OCI-LY1 (cell line): ENCODE results near the gene LRCH1.

Source experiments
- H2AFZ ChIP-seq: fragments of 200-600 bp; sonication (generic), shearing (Covaris generic); 2 replicates; pipeline ENCODE4 v1.6.0; 2014; ENCODE audit warnings: antibody characterized with exemption, mild to moderate bottlenecking, low read length
- H3F3A ChIP-seq: fragments of 200-600 bp; sonication (generic), shearing (Covaris generic); 2 replicates; pipeline ENCODE4 v1.6.0; 2014; ENCODE audit warnings: mild to moderate bottlenecking, antibody characterized with exemption, low read length, moderate library complexity; ENCODE audit not compliant: insufficient read depth
- H3K27ac ChIP-seq: fragments of 200-600 bp; sonication (generic); 2 replicates; pipeline ENCODE4 v1.5.1; 2014; ENCODE audit warnings: low read length, mixed run types, mild to moderate bottlenecking, low read depth; ENCODE audit not compliant: poor library complexity, severe bottlenecking
- H3K27me3 ChIP-seq: fragments of 200-600 bp; sonication (generic); 2 replicates; pipeline ENCODE4 v1.6.0; 2014; ENCODE audit warnings: antibody characterized with exemption, mild to moderate bottlenecking, low read length, moderate library complexity; ENCODE audit not compliant: insufficient read depth
- H3K36me3 ChIP-seq: fragments of 200-600 bp; sonication (generic); 2 replicates; pipeline ENCODE4 v1.6.1; 2014; ENCODE audit warnings: mild to moderate bottlenecking, antibody characterized with exemption, low read length, moderate library complexity, mixed read lengths; ENCODE audit not compliant: insufficient read depth
- H3K4me1 ChIP-seq: fragments of 200-600 bp; sonication (generic); 2 replicates; pipeline ENCODE4 v1.5.1; 2014; ENCODE audit warnings: mild to moderate bottlenecking, low read length, moderate library complexity; ENCODE audit not compliant: insufficient read depth, severe bottlenecking
- H3K4me2 ChIP-seq: fragments of 200-600 bp; sonication (generic), shearing (Covaris generic); 2 replicates; pipeline ENCODE4 v1.6.1; 2014; ENCODE audit warnings: low read length
- H3K4me3 ChIP-seq: fragments of 200-600 bp; sonication (generic); 2 replicates; pipeline ENCODE4 v1.5.1; 2014; ENCODE audit warnings: low read length, low read depth, mild to moderate bottlenecking, mixed read lengths; ENCODE audit not compliant: poor library complexity, severe bottlenecking
- H3K79me2 ChIP-seq: fragments of 200-600 bp; shearing (Covaris generic); 2 replicates; pipeline ENCODE4 v1.6.1; 2016; ENCODE audit warnings: mixed run types, low read length, mixed read lengths; ENCODE audit not compliant: insufficient read depth
- H3K9ac ChIP-seq: fragments of 200-600 bp; sonication (generic), shearing (Covaris generic); 2 replicates; pipeline ENCODE4 v1.6.1; 2014; ENCODE audit warnings: mild to moderate bottlenecking, low read length, mixed read lengths
- H3K9me2 ChIP-seq: fragments of 200-600 bp; sonication (generic), shearing (Covaris generic); 2 replicates; pipeline ENCODE4 v1.6.1; 2014; ENCODE audit warnings: low read depth, mild to moderate bottlenecking, low read length, mixed read lengths
- H3K9me3 ChIP-seq: fragments of 200-600 bp; shearing (Covaris generic); 2 replicates; pipeline ENCODE4 v1.6.1; 2014; ENCODE audit warnings: low read length, mixed read lengths
- H4K20me1 ChIP-seq: fragments of 200-600 bp; sonication (generic), shearing (Covaris generic); 2 replicates; pipeline ENCODE4 v1.6.0; 2016; ENCODE audit warnings: mild to moderate bottlenecking, low read length; ENCODE audit not compliant: insufficient read depth
- CTCF ChIP-seq: fragments of 200-600 bp; sonication (generic), shearing (Covaris generic); IDR thresholded peaks from 2 replicates; pipeline ENCODE4 v1.5.1; 2017; ENCODE audit warnings: mild to moderate bottlenecking, antibody characterized with exemption, low read length, moderate library complexity, mixed read lengths
- EZH2 ChIP-seq: fragments of 200-600 bp; sonication (generic), shearing (Covaris generic); IDR thresholded peaks from 2 replicates; pipeline ENCODE4 v1.8.0; 2017; ENCODE audit warnings: borderline replicate concordance, mixed run types, mild to moderate bottlenecking, antibody characterized with exemption, low read length, moderate library complexity, mixed read lengths

LRCH1 gene

GRCh38 chr13:46717856-46718255 lies 164.9 kb downstream of the LRCH1 start:
- H3K36me3 ChIP-seq = no peaks in the 10 kb centered on the region
- no peaks in the 10 kb centered on the region for H4K20me1 ChIP-seq
- H3K4me3 ChIP-seq = no peak overlapping the region
- no peak overlapping the region for H3K27ac ChIP-seq
- H3K9me2 ChIP-seq = no peaks in the 10 kb centered on the region
- H3K4me1 ChIP-seq = peaks cover 6% of the 10 kb centered on the region
- H3K27me3 ChIP-seq = no peaks in the 10 kb centered on the region
- no peaks in the 10 kb centered on the region for H3K79me2 ChIP-seq
- TF ChIP-seq CTCF (no peak), EZH2 (no peak)
- no peaks in the 10 kb centered on the region for H3K9me3 ChIP-seq
- no peak overlapping the region for H2AFZ ChIP-seq
- H3K4me2 ChIP-seq = no peak overlapping the region
- no peak overlapping the region for H3K9ac ChIP-seq
- no peaks in the 10 kb centered on the region for H3F3A ChIP-seq

GRCh38 chr13:46720189-46720588 lies 167.2 kb downstream of the LRCH1 start:
- H3F3A ChIP-seq = no peaks in the 10 kb centered on the region
- TF ChIP-seq EZH2 = no peak
- TF ChIP-seq CTCF = no peak
- peaks cover 6% of the 10 kb centered on the region for H3K4me1 ChIP-seq
- no peaks in the 10 kb centered on the region for H3K79me2 ChIP-seq
- H3K36me3 ChIP-seq = peaks cover 11% of the 10 kb centered on the region
- H2AFZ ChIP-seq = no peak overlapping the region
- no peaks in the 10 kb centered on the region for H3K27me3 ChIP-seq
- no peak overlapping the region for H3K4me2 ChIP-seq
- no peak overlapping the region for H3K4me3 ChIP-seq
- H3K9ac ChIP-seq = no peak overlapping the region
- H4K20me1 ChIP-seq = no peaks in the 10 kb centered on the region
- H3K27ac ChIP-seq = no peak overlapping the region
- H3K9me2 ChIP-seq = no peaks in the 10 kb centered on the region
- H3K9me3 ChIP-seq = no peaks in the 10 kb centered on the region

GRCh38 chr13:46721054-46721453 lies 168.1 kb downstream of the LRCH1 start:
- Histone ChIP-seq H3K9me2 (no peaks in the 10 kb centered on the region), H4K20me1 (no peaks in the 10 kb centered on the region), H2AFZ (no peak overlapping the region), H3K79me2 (no peaks in the 10 kb centered on the region), H3K4me1 (peaks cover 6% of the 10 kb centered on the region), H3F3A (no peaks in the 10 kb centered on the region), H3K9me3 (no peaks in the 10 kb centered on the region), H3K4me2 (no peak overlapping the region), H3K4me3 (no peak overlapping the region), H3K9ac (no peak overlapping the region), H3K27ac (no peak overlapping the region), H3K27me3 (no peaks in the 10 kb centered on the region), H3K36me3 (peaks cover 11% of the 10 kb centered on the region)
- peak; percentile 71 for TF ChIP-seq CTCF
- no peak for TF ChIP-seq EZH2
